K562 (cell line): ENCODE data around the gene CBY3. TPM values are rescaled to one million over a fixed set of nuclear protein-coding genes. Genes with fewer than 3 reads are reported as not detected.

ENCODE experiments used
- DIDO1 ChIP-seq: fragments of 450-650 bp; IDR thresholded peaks from 2 replicates; pipeline ENCODE4 v1.6.1; 2016; ENCODE audit warnings: low read depth, missing biosample characterization, missing genetic modification characterization
- ERF ChIP-seq: fragments of 450-650 bp; formaldehyde crosslinking; IDR thresholded peaks from 2 replicates; pipeline ENCODE4 v1.4.0; 2020; ENCODE audit warnings: mild to moderate bottlenecking, mixed read lengths
- MTF1 ChIP-seq: fragments of 250-450 bp; sonication (Bioruptor Pico); IDR thresholded peaks from 2 replicates; pipeline ENCODE4 v1.9.0; 2021; ENCODE audit warnings: moderate library complexity, mild to moderate bottlenecking, inconsistent platforms, borderline replicate concordance
- PBX2 ChIP-seq, 2 experiments: IDR thresholded peaks in 1 of 2; conservative IDR thresholded peaks in 1 of 2; 2 replicates each; pipeline ENCODE4 v1.6.1; 2016; ENCODE audit warnings: low read depth in 2 of 2, mild to moderate bottlenecking in 1 of 2, missing compliant biosample characterization in 1 of 2, missing genetic modification characterization in 1 of 2, moderate library complexity in 1 of 2
- REST ChIP-seq, 2 experiments: fragments of 450-650 bp; formaldehyde crosslinking in 1 of 2; IDR thresholded peaks; 2 replicates each; pipeline versions ENCODE4 v1.4.0 to v1.6.1; 2014 to 2020; ENCODE audit warnings: mild to moderate bottlenecking in 2 of 2, borderline replicate concordance in 1 of 2, low read depth in 1 of 2
- SPI1 ChIP-seq: IDR thresholded peaks from 2 replicates; pipeline ENCODE4 v1.6.1; 2011; ENCODE audit warnings: low read depth, low read length, control low read depth, borderline replicate concordance
- SUPT5H ChIP-seq: fragments of 450-650 bp; IDR thresholded peaks from 2 replicates; pipeline ENCODE4 v1.6.1; 2016
- TOE1 ChIP-seq, 2 experiments: fragments of 450-650 bp in 1 of 2; sonication (generic) in 1 of 2; formaldehyde crosslinking in 1 of 2; IDR thresholded peaks; 2 replicates each; pipeline versions ENCODE4 v1.7.1 to v1.8.0; 2016 to 2022; ENCODE audit warnings: borderline replicate concordance in 2 of 2, mild to moderate bottlenecking in 2 of 2, antibody characterized with exemption in 1 of 2, inconsistent platforms in 1 of 2, low read depth in 1 of 2, missing genetic modification reagents in 1 of 2, moderate library complexity in 1 of 2
- ZC3H4 ChIP-seq: sonication (generic); formaldehyde crosslinking; IDR thresholded peaks from 2 replicates; pipeline ENCODE4 v1.9.0; 2021; ENCODE audit warnings: missing genetic modification reagents, borderline replicate concordance
- ZNF217 ChIP-seq: sonication (generic); formaldehyde crosslinking; IDR thresholded peaks from 2 replicates; pipeline ENCODE4 v1.8.0; 2022; ENCODE audit warnings: mild to moderate bottlenecking, missing genetic modification reagents
- ZNF316 ChIP-seq: fragments of 450-650 bp; IDR thresholded peaks from 2 replicates; pipeline ENCODE4 v1.6.1; 2016
- ZNF398 ChIP-seq: fragments of 250-450 bp; sonication (Bioruptor Pico); IDR thresholded peaks from 2 replicates; pipeline ENCODE4 v1.8.0; 2021; ENCODE audit warnings: moderate library complexity, mild to moderate bottlenecking, inconsistent platforms
- ZNF695 ChIP-seq: fragments of 450-650 bp; formaldehyde crosslinking; IDR thresholded peaks from 2 replicates; pipeline ENCODE4 v1.4.0; 2020; ENCODE audit warnings: mild to moderate bottlenecking, moderate library complexity
- polyA plus RNA-seq, 8 experiments: library from polyadenylated mRNA; depleted of rRNA in 4 of 8; stranded (reverse) in 5 of 8; unstranded in 3 of 8; fragments of >200 nt; fragmentation: Nextera tagmentation in 2 of 8; fragmentation: Illumina TruSeq in 1 of 8; extraction: Ambion mirVana in 2 of 8; extraction: Trizol in 1 of 8; gene quantifications; 2 replicates each; pipeline versions ENCODE4 v1.2.1 to v1.2.3, GENCODE V29; 2011 to 2014; ENCODE audit warnings: inconsistent platforms in 1 of 8, missing spikeins in 1 of 8
- total RNA-seq, 7 experiments: library from RNA; depleted of rRNA in 6 of 7; stranded (reverse); fragments of >200 nt in 6 of 7; fragmentation: Illumina TruSeq in 2 of 7; extraction: Trizol in 2 of 7; gene quantifications; 2 replicates each; pipeline versions ENCODE4 v1.2.1 to v1.2.3, GENCODE V29; 2011 to 2021; ENCODE audit warnings: low replicate concordance in 1 of 7

CBY3 gene
- total and polyA plus RNA-seq, 9 of the 15 experiments (the other 6 are each of a cell fraction or from before 2014, with no cell fraction given), result not detected

GRCh38 chr5:179678223-179679013, 2.4 kb downstream of the CBY3 start (continued):
- TF ChIP-seq DIDO1, result no peak
- 0 out of 2 replicates have a peak, but pooled peaks have one; percentile 1 for TF ChIP-seq ZNF316
- TF ChIP-seq SUPT5H, result peak; percentile 99
- no peak for TF ChIP-seq ZC3H4 (CRISPR knock-in tag)
- TF ChIP-seq MTF1, result no peak
- TF ChIP-seq ZNF217 (CRISPR knock-in tag), result no peak
- TF ChIP-seq ZNF398 (CRISPR knock-in tag), result no peak
- TF ChIP-seq TOE1 (IDR thresholded peaks at IDR 0.05; ENCODE audit: borderline replicate concordance), result peak; percentile 79
- TF ChIP-seq TOE1 (CRISPR knock-in tag; IDR thresholded peaks at IDR 0.05; ENCODE audit: borderline replicate concordance, low read depth), result peak; percentile 90; the same call in 1 of the 2 replicates
- peak; percentile 86; the same call in 1 of the 2 replicates for TF ChIP-seq ZNF695
- no peak for TF ChIP-seq REST (IDR thresholded peaks at IDR 0.05; ENCODE audit: borderline replicate concordance)
- peak; percentile 55; the same call in 1 of the 2 replicates for TF ChIP-seq REST (CRISPR knock-in tag; IDR thresholded peaks at IDR 0.05; ENCODE audit: low read depth)
- TF ChIP-seq PBX2 (CRISPR knock-in tag; IDR thresholded peaks at IDR 0.05; ENCODE audit: low read depth), result no peak
- TF ChIP-seq PBX2 (tag; conservative IDR thresholded peaks at IDR 0.05; ENCODE audit: low read depth), result no peak
- TF ChIP-seq SPI1, result no peak
- TF ChIP-seq ERF (CRISPR knock-in tag), result peak; percentile 61
